ENCODE measurements around the gene DIPK1A. TPM values are rescaled to one million over a fixed set of nuclear protein-coding genes. Genes with fewer than 3 reads are reported as not detected.

DIPK1A gene
- total RNA-seq, 1 experiment from 2014 or later = 3.8 TPM

- H2BK120ac ChIP-seq (ENCODE audit: low read depth, low read length, poor library complexity, severe bottlenecking) = no peak overlapping the region
These were observed 28.0 kb upstream of the DIPK1A start for GRCh38 chr1:92989253-92989652.

More at GRCh38 chr1:92989253-92989652, 28.0 kb upstream of the DIPK1A start:
- Mint-ChIP-seq H3K27ac (no peak overlapping the region), H3K9me3 (no peaks in the 10 kb centered on the region), H3K36me3 (ENCODE audit: insufficient read depth in 1 of 3, low read depth in 3 of 3) (no peaks in the 10 kb centered on the region), H3K4me1 (peaks cover 2 to 5% of the 10 kb centered on the region in 2 experiments; a peak in 2 of 4 replicates), H3K4me3 (no peak overlapping the region), H3K27me3 (ENCODE audit: low read depth) (no peaks in the 10 kb centered on the region; the same call in 1 of the 2 replicates)
- H3T11ph ChIP-seq (ENCODE audit: low read length) = no peak overlapping the region
- no peak overlapping the region for H2BK5ac ChIP-seq (ENCODE audit: insufficient read length, low read length)
- no peak overlapping the region for H2AK5ac ChIP-seq (ENCODE audit: insufficient read length, low read length)
- H3K27me3 ChIP-seq (ENCODE audit: insufficient read depth, low read length) = no peaks in the 10 kb centered on the region
- H4K8ac ChIP-seq (replicated peaks; ENCODE audit: insufficient read length, low read depth, low read length) = no peak overlapping the region
- no peak overlapping the region for H3K4ac ChIP-seq (ENCODE audit: low read depth, low read length)
- H3K56ac ChIP-seq (ENCODE audit: insufficient read length, low read depth, low read length) = no peak overlapping the region
- no peaks in the 10 kb centered on the region for H4K20me1 ChIP-seq (ENCODE audit: control insufficient read depth, insufficient read depth, insufficient read length)
- WGBS (ENCODE audit: extremely low coverage, insufficient read length, low lambda C conversion rate) = no CpG with 5 or more reads among the region's 2 CpGs
- no peaks in the 10 kb centered on the region for H3K4me1 ChIP-seq (ENCODE audit: insufficient read depth, low read length)
- H3K79me2 ChIP-seq (ENCODE audit: insufficient read depth, low read length) = no peaks in the 10 kb centered on the region
- no peak overlapping the region for H2BK15ac ChIP-seq (ENCODE audit: low read depth, low read length)
- H2BK12ac ChIP-seq (ENCODE audit: insufficient read length, low read depth, low read length) = no peak overlapping the region
- H2AFZ ChIP-seq (ENCODE audit: low read length) = no peak overlapping the region
- no peak for DNase-seq
- H2BK20ac ChIP-seq (ENCODE audit: low read depth, low read length, poor library complexity, severe bottlenecking) = no peak overlapping the region
- no peak overlapping the region for H3K9ac ChIP-seq (ENCODE audit: extremely low read depth, insufficient read length, low read length)
- H4K5ac ChIP-seq (ENCODE audit: insufficient read length, low read depth, low read length) = no peak overlapping the region
- no peak overlapping the region for H3K27ac ChIP-seq (ENCODE audit: insufficient read length, low read depth, low read length)
- no peak overlapping the region for H3K23ac ChIP-seq (ENCODE audit: insufficient read length, low read depth, low read length)
- H3K4me2 ChIP-seq (ENCODE audit: insufficient read depth, insufficient read length, low read length) = no peak overlapping the region
- no peak overlapping the region for H3K18ac ChIP-seq (ENCODE audit: insufficient read length, low read depth, low read length)
- no peaks in the 10 kb centered on the region for H3K23me2 ChIP-seq (ENCODE audit: insufficient read length, low read depth, low read length, poor library complexity, severe bottlenecking)
- no peaks in the 10 kb centered on the region for H3K9me3 ChIP-seq (ENCODE audit: control insufficient read depth, low read depth, low read length)
- no peaks in the 10 kb centered on the region for H3K79me1 ChIP-seq (ENCODE audit: insufficient read depth, low read depth, low read length, poor library complexity, severe bottlenecking)
- no peak for TF ChIP-seq CTCF (conservative IDR thresholded peaks at IDR 0.05)
- H3K14ac ChIP-seq (ENCODE audit: insufficient read depth, low read length) = no peak overlapping the region
- H4K91ac ChIP-seq (ENCODE audit: insufficient read length, low read depth, low read length) = no peak overlapping the region

Measured in H9 (cell line).